GM13977 (cell line): Measurements from ENCODE around the gene PTPN22.

ENCODE experiments used
- DNase-seq: peaks from one replicate; pipeline ENCODE4 v3.0.0; 2012; ENCODE audit warnings: low spot score
- CTCF ChIP-seq: IDR thresholded peaks from 2 replicates; pipeline ENCODE4 v1.5.1; 2012; ENCODE audit warnings: mild to moderate bottlenecking, control low read depth; ENCODE audit not compliant: insufficient read depth; ENCODE audit errors: extremely low read depth, missing control alignments
- in situ Hi-C: fragments of 300-500 bp; cut with MboI; formaldehyde crosslinking; loops from one replicate; pipeline ENCODE4 v1.12.0; 2022; ENCODE audit warnings: low sequenced_read_pairs, low pct_unique_long_range_greater_than_20kb, mixed read lengths, inconsistent platforms; ENCODE audit not compliant: unreplicated experiment

The PTPN22 gene

GRCh38 chr1:113912594-113913311 is 41.2 kb upstream of the PTPN22 start:
- in situ Hi-C loops, result no loop called here
- no peak for TF ChIP-seq CTCF
- no peak for DNase-seq

GRCh38 chr1:113905435-113905861 is 33.9 kb upstream of the PTPN22 start:
- peak; percentile 29 for DNase-seq
- in situ Hi-C loops, result no loop called here
- TF ChIP-seq CTCF, result no peak

DNA sequence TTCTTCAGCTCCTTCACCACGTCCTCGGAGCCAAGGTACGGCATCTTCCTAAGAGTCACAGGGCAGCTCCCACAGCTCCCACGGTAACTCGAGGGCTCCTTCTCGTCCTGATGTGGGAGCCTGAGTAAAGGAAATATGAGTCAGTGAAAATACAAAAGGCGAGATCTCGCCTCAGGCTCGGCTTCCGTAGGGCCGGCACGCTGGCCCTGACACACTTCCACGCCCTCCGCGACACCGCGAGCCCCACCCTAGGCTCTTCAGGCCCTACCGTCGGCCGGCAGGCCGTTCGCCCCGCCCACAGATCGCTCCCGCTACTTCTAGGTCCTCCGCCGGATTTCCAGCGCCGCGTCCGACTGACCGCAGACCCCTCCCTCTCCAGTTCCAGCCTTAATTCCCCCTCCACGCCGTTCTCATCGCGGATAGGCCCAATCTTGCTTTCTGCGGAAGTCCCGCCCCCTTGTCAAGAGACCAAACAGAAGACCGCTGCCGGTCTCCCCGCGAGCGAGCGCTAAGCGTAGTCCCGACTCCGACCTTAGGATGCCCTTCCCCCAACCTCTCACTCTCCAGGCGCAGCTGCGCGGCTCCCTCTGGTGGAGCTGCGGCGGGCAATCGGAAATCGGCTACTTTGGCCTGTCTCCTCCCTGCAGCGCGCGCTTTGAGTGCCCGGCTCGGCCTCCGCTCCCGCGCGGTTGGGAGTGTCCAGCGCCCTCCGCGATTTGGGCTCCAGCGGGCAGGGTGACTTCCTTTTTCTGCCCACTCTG is 33.3 kb upstream of the PTPN22 start, which contains the start of the genes AP4B1 and DCLRE1B:
TSS of gene AP4B1 (minus strand) at position 126 of the 761 bp plus-strand sequence. CDS start at position 44, 82 bp downstream.
TSS of gene DCLRE1B (plus strand) at position 653 of the 761 bp plus-strand sequence. CDS start 261 bp downstream, outside the sequence.
- in situ Hi-C loops, result no loop called here

DNA sequence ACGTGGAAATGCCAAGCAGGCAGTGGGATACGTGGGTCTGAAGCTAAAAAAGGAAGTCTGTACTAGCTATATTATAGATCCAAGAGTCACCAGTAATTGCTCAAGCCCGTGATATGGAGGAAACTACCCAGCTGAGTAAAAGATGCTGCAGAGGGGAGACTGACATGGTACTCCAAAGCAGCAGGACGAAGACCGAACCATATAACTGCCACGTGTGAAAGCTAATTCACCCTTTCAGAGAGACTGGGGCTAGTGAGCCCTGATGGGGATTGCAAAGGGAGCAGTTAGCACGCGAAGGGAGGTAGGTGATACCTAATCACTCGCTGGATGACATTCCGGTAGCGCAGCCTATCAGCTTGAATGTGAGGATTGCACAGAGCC is 32.8 kb upstream of the PTPN22 start:
- in situ Hi-C loops, result no loop called here
- no peak for TF ChIP-seq CTCF

More for the DNA sequence above, 33.3 kb upstream of the PTPN22 start, which contains the start of the genes AP4B1 and DCLRE1B:
- TF ChIP-seq CTCF, result peak; percentile 89
- peak; percentile 94 for DNase-seq

DNA sequence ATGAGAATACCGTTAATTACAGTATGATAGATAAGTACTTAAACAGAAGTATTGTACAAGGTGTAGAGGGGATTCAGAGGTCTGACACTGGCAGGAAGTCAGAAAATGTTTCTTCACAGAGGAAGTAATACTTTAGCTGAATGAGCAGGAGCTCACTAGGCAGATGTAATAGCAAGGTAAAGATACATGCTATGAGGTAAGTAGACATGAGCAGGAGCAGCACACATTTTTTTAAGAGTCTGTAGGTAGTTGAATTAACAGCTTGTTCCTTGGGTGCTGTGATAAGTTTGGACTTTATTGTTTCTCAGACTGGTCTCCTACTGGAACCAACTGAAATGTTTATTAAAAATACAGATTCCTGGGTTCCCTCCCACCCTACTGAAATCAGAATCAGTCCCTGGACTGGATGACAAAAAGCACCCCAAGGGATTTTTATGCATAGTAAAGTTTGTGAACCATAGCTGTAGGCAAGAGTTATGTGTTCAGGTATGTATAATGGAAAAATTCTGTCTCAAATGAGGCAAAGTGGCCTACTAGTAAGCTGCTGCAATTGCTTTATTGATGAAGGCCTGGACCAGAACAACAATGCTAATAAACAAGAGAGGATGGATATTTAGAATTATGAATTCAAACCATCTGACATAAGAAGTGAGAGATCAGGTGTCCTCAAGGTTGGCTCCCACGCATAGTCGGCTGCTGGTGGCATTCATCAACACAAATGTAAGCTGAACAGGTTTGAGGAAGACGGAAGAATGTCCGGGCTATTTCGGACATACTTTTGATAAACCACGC is 32.2 kb upstream of the PTPN22 start:
- in situ Hi-C loops, result no loop called here
- DNase-seq, result no peak
- no peak for TF ChIP-seq CTCF

More for the DNA sequence above, 32.8 kb upstream of the PTPN22 start:
- peak; percentile 46 for DNase-seq

DNA sequence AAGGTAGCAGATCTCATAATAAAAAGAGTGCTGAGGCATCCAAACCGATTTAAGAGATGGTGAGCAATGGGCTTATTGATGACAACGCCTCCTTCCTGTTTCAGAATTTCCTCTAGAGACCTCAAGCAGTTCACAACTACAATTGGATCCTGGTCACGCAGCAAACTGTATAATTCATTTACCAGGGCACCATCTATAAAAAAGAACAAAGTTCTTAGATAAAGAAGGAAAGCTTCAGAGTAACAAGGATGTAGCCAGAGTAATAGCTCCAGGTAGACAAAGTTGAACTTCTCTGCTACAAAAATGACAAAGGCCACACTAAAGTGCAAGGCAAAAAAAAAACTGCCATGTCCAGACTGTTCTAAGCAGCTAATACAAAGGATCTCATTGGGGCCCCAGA is 29.7 kb upstream of the PTPN22 start:
- TF ChIP-seq CTCF, result no peak
- no peak for DNase-seq
- in situ Hi-C loops, result no loop called here
